ENCODE data around the gene AAMDC. TPM values are rescaled to one million over a fixed set of nuclear protein-coding genes. Genes with fewer than 3 reads are reported as not detected.
A peak's percentile ranks its signal among the peaks of the same experiment; 100 is the strongest.

AAMDC gene
- total and polyA plus RNA-seq, 2 of the 13 experiments (the other 11 are each of a cell fraction or from before 2014, with no cell fraction given) = 18.1 to 35.6 TPM

GRCh38 chr11:77793972-77794371, 27.0 kb upstream of the AAMDC start:
- peak; percentile 52 for FAIRE-seq
- H3K79me2 ChIP-seq (ENCODE audit: insufficient read depth, low read length) = peaks cover 87% of the 10 kb centered on the region
- peak overlapping the region; percentile 26 for H3K4me2 ChIP-seq (ENCODE audit: low read depth, low read length)
- H2AFZ ChIP-seq (ENCODE audit: low read length) = no peak overlapping the region
- H3K4me3 ChIP-seq (replicated peaks in 1 of 3; ENCODE audit: insufficient read depth in 1 of 3, low read depth in 2 of 3, low read length in 3 of 3) = no peak overlapping the region
- H3K9me3 ChIP-seq (ENCODE audit: low read length) = no peaks in the 10 kb centered on the region
- CTCF ChIA-PET (ENCODE audit: low intra/inter-chr PET ratio, low total read pairs) = no interaction called here
- intact Hi-C loops (cut with micrococcal nuclease; ENCODE audit: unreplicated experiment) = no loop called here
- 32% methylated on average over 2 of the region's 2 CpGs for WGBS (ENCODE audit: low lambda C conversion rate)
- peak overlapping the region; percentile 49 for H3K27ac ChIP-seq (ENCODE audit: extremely low read length, insufficient read depth, low read length)
- H3K27me3 ChIP-seq (ENCODE audit: control insufficient read depth in 1 of 2, insufficient read depth in 2 of 2, low read length in 2 of 2) = no peaks in the 10 kb centered on the region
- no peak overlapping the region for H3K9ac ChIP-seq (ENCODE audit: insufficient read depth, low read depth, low read length)
- peaks cover 26% of the 10 kb centered on the region for H4K20me1 ChIP-seq (ENCODE audit: insufficient read depth, low read length)
- in situ Hi-C loops (cut with HindIII; ENCODE audit: extremely low pct_ligation_motif_present, low pct_unique_long_range_greater_than_20kb) = no loop called here
- DNase-seq (ENCODE audit: low spot score) = peak; percentile 76
- BruUV-seq (replicated peaks) = no TSS peak
- peaks cover 47% of the 10 kb centered on the region for H3K4me1 ChIP-seq (ENCODE audit: insufficient read depth, low read length)
- H3K36me3 ChIP-seq (replicated peaks in 1 of 2; ENCODE audit: control insufficient read depth in 1 of 2, insufficient read depth in 2 of 2, low read length in 2 of 2) = no peaks in the 10 kb centered on the region; a peak in 1 of 5 replicates
- peak; percentile 94 for ATAC-seq
- POLR2A ChIA-PET = interaction anchor here (0.8 kb wide), 1 partner anchor 26 kb away, joined by 3 read pairs; no protein-coding TSS in a partner anchor
- no peak for TF ChIP-seq DNMT1 (CRISPR knock-in tag; IDR thresholded peaks at IDR 0.05)
- TF ChIP-seq NR2F6 (IDR thresholded peaks at IDR 0.05) = no peak
- TF ChIP-seq NR2F6 (CRISPR knock-in tag; IDR thresholded peaks at IDR 0.05) = 0 out of 2 replicates have a peak, but pooled peaks have one; percentile 16
- TF ChIP-seq ZNF317 (CRISPR knock-in tag; IDR thresholded peaks at IDR 0.05) = peak; percentile 94
- TF ChIP-seq MEIS1 (CRISPR knock-in tag; IDR thresholded peaks at IDR 0.05; ENCODE audit: borderline replicate concordance) = no peak
- 0 out of 2 replicates have a peak, but pooled peaks have one; percentile 49 for TF ChIP-seq GFI1 (CRISPR knock-in tag; IDR thresholded peaks at IDR 0.05; ENCODE audit: borderline replicate concordance)
- peak; percentile 63 for TF ChIP-seq PAXIP1 (CRISPR knock-in tag; conservative IDR thresholded peaks at IDR 0.05)
- TF ChIP-seq MAFF (IDR thresholded peaks at IDR 0.05; ENCODE audit: low read depth, low read length) = no peak
- TF ChIP-seq FOXA1 (IDR thresholded peaks at IDR 0.05) = no peak
- TF ChIP-seq FOXA1 (CRISPR knock-in tag; IDR thresholded peaks at IDR 0.05) = peak; percentile 33; the same call in 1 of the 2 replicates
- TF ChIP-seq DRAP1 (CRISPR knock-in tag; IDR thresholded peaks at IDR 0.05) = 0 out of 2 replicates have a peak, but pooled peaks have one; percentile 24
- peak; percentile 49; the same call in 1 of the 2 replicates for TF ChIP-seq MIXL1 (CRISPR knock-in tag; IDR thresholded peaks at IDR 0.05)
- TF ChIP-seq POGZ (CRISPR knock-in tag; IDR thresholded peaks at IDR 0.05) = no peak
- peak; percentile 87 for TF ChIP-seq HNF4A (CRISPR knock-in tag; IDR thresholded peaks at IDR 0.05)
- no peak for TF ChIP-seq BHLHE40 (IDR thresholded peaks at IDR 0.05; ENCODE audit: low read length)
- peak; percentile 63 for TF ChIP-seq TEAD3 (CRISPR knock-in tag; optimal IDR thresholded peaks at IDR 0.05; ENCODE audit: borderline replicate concordance)
- peak; percentile 65; the same call in 1 of the 2 replicates for TF ChIP-seq ZNF644 (CRISPR knock-in tag; IDR thresholded peaks at IDR 0.05; ENCODE audit: low read depth)
- no peak for TF ChIP-seq SOX6 (IDR thresholded peaks at IDR 0.05)
- TF ChIP-seq SOX6 (CRISPR knock-in tag; IDR thresholded peaks at IDR 0.05) = peak; percentile 25; the same call in 1 of the 2 replicates
- TF ChIP-seq, protein P1, sequence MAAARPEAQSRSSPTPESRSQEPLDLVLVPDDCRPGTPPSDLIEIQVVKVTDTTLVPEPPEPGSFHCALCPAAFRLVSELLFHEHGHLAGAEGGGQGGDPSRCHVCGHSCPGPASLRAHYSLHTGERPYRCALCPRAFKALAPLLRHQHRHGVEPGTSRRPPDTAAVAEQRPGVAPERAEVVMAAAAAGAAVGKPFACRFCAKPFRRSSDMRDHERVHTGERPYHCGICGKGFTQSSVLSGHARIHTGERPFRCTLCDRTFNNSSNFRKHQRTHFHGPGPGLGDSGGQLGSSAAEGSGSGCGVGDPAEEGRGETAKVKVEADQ (CRISPR knock-in tag; IDR thresholded peaks at IDR 0.05; ENCODE audit: borderline replicate concordance) = 0 out of 2 replicates have a peak, but pooled peaks have one; percentile 32
- TF ChIP-seq, protein P2, sequence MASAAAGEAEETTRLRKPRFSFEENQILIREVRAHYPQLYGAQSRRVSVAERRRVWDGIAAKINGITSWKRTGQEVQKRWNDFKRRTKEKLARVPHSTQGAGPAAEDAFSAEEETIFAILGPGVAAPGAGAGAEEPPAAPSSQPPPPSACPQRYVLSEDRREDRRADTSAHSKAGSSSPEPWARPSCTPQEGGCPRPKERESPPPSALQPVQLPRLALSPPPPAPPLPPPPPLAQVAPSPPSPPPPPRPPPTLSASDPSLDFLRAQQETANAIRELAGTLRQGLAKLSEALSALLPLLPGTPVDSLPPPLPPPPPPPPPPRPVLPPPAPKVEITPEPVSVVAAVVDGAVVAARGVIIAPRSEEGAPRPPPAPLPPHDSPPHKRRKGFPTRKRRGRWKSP (CRISPR knock-in tag; IDR thresholded peaks at IDR 0.05) = no peak
- TF ChIP-seq KAT7 (CRISPR knock-in tag; IDR thresholded peaks at IDR 0.05; ENCODE audit: borderline replicate concordance) = 0 out of 2 replicates have a peak, but pooled peaks have one; percentile 27
- 0 out of 2 replicates have a peak, but pooled peaks have one; percentile 48 for TF ChIP-seq FOXA3 (CRISPR knock-in tag; IDR thresholded peaks at IDR 0.05)
